HL-60 (cell line): Measurements from ENCODE around the gene UBL4B.

Experiments used
- DNase-seq, 2 experiments: peaks; one replicate each; pipeline ENCODE4 v3.0.0-alpha.2; 2010 to 2020; ENCODE audit warnings: low read depth in 1 of 2, low spot score in 1 of 2
- H3K27ac ChIP-seq: fragments of 250-450 bp; sonication (Bioruptor Pico); replicated peaks from 2 replicates; pipeline ENCODE4 v1.5.1; 2020; ENCODE audit warnings: mild to moderate bottlenecking, moderate library complexity
- H3K27me3 ChIP-seq: fragments of 250-450 bp; sonication (Bioruptor Pico); 2 replicates; pipeline ENCODE4 v1.5.1; 2021; ENCODE audit warnings: mild to moderate bottlenecking, moderate library complexity; ENCODE audit not compliant: insufficient read depth, poor library complexity, severe bottlenecking
- H3K4me3 ChIP-seq: replicated peaks from 2 replicates; pipeline ENCODE4 v1.5.1; 2011; ENCODE audit warnings: mild to moderate bottlenecking, control low read depth, low read length; ENCODE audit not compliant: insufficient read depth
- GABPA ChIP-seq: IDR thresholded peaks from 2 replicates; pipeline ENCODE4 v1.6.1; 2012; ENCODE audit warnings: low read depth
- POLR2AphosphoS5 ChIP-seq: IDR thresholded peaks from 2 replicates; pipeline ENCODE4 v1.6.1; 2012; ENCODE audit warnings: low read depth
- SPI1 ChIP-seq: IDR thresholded peaks from 2 replicates; pipeline ENCODE4 v1.6.1; 2012; ENCODE audit warnings: low read depth, mild to moderate bottlenecking, borderline replicate concordance
- TF ChIP-seq, protein P1 (sequence below): IDR thresholded peaks from 2 replicates; pipeline ENCODE4 v1.6.1; 2012; ENCODE audit warnings: low read depth; ENCODE audit not compliant: insufficient replicate concordance
- TF ChIP-seq, protein P2 (sequence below): IDR thresholded peaks from one replicate; pipeline ENCODE4 v1.5.1; 2011; ENCODE audit warnings: low read length, control low read depth, inconsistent platforms; ENCODE audit not compliant: insufficient read depth

Gene UBL4B

DNA sequence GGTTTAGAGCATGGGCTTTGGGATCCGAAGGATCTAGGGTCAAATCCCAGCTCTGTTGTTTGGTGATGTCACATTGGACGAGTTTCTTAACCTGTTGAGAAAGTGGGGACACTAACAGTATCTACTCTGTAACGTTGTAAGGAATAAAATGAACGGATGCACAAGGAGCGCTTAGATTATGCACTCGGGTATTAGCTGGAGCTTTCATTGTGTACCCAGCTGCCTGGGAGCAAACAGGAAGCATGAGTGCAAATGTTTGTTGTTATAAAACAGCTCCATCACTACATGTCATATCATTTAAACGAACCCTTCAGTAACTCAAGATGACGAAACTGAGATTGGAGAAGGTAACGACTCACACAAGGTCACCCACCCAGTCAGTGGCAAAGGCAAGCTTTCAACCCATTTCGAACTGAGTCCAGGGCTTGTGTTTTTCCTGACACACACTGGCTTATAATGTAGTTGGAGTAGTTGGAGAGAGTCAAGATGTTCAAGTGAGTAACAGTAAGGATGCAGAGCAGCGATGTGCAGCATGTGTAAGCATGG lies 21.9 kb downstream of the UBL4B start:
- H3K4me3 ChIP-seq = no peak overlapping the region
- no peak for DNase-seq
- peaks cover 40% of the 10 kb centered on the region for H3K27me3 ChIP-seq
- TF ChIP-seq, protein P1, sequence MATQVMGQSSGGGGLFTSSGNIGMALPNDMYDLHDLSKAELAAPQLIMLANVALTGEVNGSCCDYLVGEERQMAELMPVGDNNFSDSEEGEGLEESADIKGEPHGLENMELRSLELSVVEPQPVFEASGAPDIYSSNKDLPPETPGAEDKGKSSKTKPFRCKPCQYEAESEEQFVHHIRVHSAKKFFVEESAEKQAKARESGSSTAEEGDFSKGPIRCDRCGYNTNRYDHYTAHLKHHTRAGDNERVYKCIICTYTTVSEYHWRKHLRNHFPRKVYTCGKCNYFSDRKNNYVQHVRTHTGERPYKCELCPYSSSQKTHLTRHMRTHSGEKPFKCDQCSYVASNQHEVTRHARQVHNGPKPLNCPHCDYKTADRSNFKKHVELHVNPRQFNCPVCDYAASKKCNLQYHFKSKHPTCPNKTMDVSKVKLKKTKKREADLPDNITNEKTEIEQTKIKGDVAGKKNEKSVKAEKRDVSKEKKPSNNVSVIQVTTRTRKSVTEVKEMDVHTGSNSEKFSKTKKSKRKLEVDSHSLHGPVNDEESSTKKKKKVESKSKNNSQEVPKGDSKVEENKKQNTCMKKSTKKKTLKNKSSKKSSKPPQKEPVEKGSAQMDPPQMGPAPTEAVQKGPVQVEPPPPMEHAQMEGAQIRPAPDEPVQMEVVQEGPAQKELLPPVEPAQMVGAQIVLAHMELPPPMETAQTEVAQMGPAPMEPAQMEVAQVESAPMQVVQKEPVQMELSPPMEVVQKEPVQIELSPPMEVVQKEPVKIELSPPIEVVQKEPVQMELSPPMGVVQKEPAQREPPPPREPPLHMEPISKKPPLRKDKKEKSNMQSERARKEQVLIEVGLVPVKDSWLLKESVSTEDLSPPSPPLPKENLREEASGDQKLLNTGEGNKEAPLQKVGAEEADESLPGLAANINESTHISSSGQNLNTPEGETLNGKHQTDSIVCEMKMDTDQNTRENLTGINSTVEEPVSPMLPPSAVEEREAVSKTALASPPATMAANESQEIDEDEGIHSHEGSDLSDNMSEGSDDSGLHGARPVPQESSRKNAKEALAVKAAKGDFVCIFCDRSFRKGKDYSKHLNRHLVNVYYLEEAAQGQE = no peak
- no peak for TF ChIP-seq SPI1
- TF ChIP-seq GABPA = no peak
- TF ChIP-seq POLR2AphosphoS5 = no peak
- TF ChIP-seq, protein P2, sequence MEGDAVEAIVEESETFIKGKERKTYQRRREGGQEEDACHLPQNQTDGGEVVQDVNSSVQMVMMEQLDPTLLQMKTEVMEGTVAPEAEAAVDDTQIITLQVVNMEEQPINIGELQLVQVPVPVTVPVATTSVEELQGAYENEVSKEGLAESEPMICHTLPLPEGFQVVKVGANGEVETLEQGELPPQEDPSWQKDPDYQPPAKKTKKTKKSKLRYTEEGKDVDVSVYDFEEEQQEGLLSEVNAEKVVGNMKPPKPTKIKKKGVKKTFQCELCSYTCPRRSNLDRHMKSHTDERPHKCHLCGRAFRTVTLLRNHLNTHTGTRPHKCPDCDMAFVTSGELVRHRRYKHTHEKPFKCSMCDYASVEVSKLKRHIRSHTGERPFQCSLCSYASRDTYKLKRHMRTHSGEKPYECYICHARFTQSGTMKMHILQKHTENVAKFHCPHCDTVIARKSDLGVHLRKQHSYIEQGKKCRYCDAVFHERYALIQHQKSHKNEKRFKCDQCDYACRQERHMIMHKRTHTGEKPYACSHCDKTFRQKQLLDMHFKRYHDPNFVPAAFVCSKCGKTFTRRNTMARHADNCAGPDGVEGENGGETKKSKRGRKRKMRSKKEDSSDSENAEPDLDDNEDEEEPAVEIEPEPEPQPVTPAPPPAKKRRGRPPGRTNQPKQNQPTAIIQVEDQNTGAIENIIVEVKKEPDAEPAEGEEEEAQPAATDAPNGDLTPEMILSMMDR = no peak
- H3K27ac ChIP-seq = no peak overlapping the region

DNA sequence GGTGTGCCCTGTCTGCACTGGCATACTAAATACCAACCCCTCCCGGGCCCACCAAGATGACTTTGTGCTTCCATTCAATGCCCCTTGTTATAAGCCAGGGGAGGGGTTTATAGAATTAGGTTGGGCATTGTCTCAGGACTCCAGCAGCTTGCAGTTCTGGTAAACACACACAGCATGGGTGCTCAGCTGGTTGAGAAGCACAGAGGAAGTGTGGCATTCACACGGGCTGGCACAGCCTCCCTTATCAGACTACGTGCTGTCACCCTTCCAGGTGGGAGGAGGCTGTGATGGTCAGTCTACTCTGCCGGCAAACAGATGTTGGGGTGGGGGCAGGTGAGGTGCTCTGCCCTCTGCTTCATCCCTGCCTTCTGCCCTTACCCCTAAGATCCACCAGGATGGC lies 23.0 kb downstream of the UBL4B start:
- TF ChIP-seq, protein P2 = no peak
- TF ChIP-seq GABPA (no peak), SPI1 (no peak), POLR2AphosphoS5 (no peak)
- TF ChIP-seq, protein P1 = no peak
- no peak for DNase-seq
- Histone ChIP-seq H3K27ac (no peak overlapping the region), H3K27me3 (peaks cover 39% of the 10 kb centered on the region), H3K4me3 (no peak overlapping the region)

DNA sequence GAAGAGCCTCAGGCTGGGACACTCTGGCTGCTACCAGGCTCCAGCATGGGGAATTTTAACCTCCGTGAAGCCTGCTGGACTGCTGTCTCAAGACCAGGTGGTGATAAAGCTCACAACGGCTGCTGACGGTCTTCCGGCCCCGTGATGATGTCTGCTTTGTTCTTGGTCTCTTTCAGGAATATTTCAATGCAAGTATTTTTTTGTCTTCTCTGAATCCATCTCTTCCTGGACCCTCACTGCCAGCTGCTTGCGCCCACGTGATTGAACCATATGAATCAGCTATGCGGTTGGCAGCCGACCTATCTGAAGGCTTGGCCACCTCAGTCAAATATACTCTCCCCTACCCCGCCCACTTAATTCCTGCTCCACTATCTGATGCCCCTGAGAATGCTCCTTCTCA lies 23.4 kb downstream of the UBL4B start:
- peaks cover 37% of the 10 kb centered on the region for H3K27me3 ChIP-seq
- TF ChIP-seq POLR2AphosphoS5 (no peak), GABPA (no peak), SPI1 (no peak)
- TF ChIP-seq, protein P2 = no peak
- TF ChIP-seq, protein P1 = no peak
- H3K4me3 ChIP-seq = no peak overlapping the region
- DNase-seq = no peak
- no peak overlapping the region for H3K27ac ChIP-seq
